Measurements from ENCODE around the gene ANKRD40CL.
"Not testable (repeated sequence)": the region's sequence is repeated elsewhere in the genome, so short reads cannot be mapped to it uniquely, and the experiment has no call there.

Gene ANKRD40CL, protein sequence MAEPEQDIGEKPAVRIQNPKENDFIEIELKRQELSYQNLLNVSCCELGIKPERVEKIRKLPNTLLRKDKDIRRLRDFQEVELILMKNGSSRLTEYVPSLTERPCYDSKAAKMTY

DNA sequence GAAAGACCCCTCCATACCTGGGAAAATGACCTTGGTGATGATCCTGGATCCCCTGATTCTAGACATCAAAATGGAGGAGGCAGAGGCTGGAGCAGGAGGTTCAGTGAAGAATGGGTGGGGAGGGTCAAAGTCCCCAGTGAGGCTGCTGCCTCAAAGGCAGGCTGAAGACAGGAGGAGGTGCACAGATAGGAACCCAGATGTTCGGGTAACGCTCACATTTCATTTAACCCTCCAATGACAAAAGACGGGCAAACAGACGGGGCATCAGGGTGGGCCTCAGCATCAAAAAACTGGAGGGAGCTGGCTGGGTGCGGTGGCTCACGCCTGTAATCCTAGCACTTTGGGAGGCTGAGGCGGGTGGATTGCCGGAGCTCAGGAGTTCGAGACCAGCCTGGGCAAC lies at the start of gene ANKRD40CL:
Gene ANKRD40CL, minus strand, starts transcription at position 73 of the 400 bp plus-strand sequence. CDS start 605 bp downstream, outside the sequence.
- no peak for DNase-seq

- no peak for DNase-seq
Measured at GRCh38 chr17:50816271-50816670, 49.0 kb upstream of the ANKRD40CL start.

GRCh38 chr17:50815400-50815799 lies 48.1 kb upstream of the ANKRD40CL start:
- DNase-seq: no peak

- no peak for DNase-seq
Measured at GRCh38 chr17:50813583-50813982, 46.3 kb upstream of the ANKRD40CL start.

- no peak for DNase-seq
Measured at GRCh38 chr17:50808888-50809287, 41.6 kb upstream of the ANKRD40CL start.

GRCh38 chr17:50808413-50808812 lies 41.1 kb upstream of the ANKRD40CL start:
- no peak for DNase-seq

DNA sequence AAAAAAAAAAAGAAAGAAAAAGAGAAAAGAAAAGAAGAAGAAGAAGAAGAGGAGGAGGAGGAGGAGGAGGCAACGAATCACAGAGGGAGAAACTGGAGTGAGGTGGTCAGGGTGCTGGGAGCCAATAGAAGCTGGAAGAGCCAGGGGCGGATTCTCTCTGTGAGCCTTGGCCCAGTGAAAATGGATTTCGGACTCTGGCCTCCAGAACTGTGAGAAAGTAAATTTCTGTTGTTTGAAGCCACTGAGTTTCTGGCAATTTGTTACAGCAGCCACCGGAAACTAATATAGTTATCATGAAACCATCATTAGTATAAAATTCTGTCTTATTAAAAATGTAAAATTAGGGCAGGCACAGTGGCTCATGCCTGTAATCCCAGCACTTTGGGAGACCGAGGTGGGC lies 40.4 kb upstream of the ANKRD40CL start:
- no peak for DNase-seq

- no peak for DNase-seq
Measured at GRCh38 chr17:50807009-50807408, 39.7 kb upstream of the ANKRD40CL start.

DNA sequence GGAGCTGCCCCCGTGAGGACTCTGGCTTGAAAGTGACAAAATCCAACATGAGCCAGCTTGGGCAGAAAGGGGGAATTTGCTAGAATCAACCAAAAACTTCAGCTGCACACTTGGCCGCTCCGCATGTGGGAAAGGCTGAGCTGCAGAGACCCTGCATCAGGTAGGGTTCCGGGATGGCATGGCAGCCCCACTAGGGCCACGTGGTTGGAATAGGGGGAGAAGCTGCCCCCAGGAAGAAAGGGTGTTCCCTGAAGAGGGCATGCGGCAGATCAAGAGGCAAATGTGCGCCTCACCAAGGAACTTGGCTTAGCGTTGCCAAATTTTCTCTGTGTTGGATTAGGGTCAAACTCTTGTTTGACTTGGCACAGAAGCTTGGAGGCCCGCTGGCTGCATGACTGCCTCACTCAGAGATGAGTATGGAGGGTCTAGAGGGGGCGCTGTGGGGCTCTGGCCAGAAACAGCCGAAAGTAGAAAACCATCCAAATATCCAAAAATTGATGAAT lies 38.9 kb upstream of the ANKRD40CL start:
- no peak for DNase-seq

GRCh38 chr17:50805486-50805885 lies 38.2 kb upstream of the ANKRD40CL start:
- DNase-seq: no peak

- DNase-seq: not testable (repeated sequence)
Measured at GRCh38 chr17:50804749-50805475, 37.6 kb upstream of the ANKRD40CL start.

GRCh38 chr17:50803676-50804075 lies 36.4 kb upstream of the ANKRD40CL start:
- no peak for DNase-seq

DNA sequence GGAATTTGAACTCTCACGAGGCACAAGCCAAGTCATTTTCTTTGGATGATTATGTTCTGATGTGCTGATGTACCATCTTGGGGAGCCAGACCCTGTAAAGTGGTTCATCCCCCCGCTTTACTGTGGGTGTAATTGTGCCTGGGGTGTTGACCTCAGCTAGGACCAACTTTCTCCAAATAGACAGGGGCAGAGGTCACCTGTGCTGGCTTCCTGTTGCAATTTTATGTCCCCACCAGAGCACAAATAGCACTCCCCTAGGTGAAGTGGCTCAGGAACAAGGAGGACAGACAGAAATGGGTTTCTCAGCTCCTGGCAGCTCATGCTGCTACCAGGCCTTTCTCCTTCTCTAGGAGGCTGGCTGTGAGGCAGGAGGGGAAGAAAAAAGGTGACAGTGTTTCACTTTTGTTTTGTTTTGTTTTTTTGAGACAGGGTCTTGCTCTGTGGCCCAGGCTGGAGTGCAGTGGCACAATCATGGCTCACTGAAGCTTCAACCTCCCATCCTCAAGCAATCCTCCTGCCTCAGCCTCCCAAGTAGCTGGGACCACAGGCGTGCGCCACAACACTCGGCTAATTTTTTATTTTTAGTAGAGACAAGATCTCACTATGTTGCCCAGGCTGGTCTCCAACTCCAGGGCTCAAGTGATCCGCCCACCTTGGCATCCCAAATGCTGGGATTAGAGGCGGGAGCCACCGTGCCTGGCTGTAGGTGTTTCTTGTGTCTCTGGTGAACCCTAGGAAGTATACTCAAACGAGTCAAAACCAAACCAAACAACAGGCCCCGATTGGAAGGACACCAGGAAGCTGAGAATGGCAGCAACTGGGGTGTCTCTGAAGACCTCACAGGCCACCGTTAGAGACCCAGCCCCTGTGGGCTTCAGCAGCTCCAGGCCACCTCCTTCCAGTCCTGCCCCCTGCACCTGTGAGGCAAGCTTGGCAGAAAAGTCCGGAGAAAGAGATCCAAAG lies 35.6 kb upstream of the ANKRD40CL start:
- no peak for DNase-seq

DNA sequence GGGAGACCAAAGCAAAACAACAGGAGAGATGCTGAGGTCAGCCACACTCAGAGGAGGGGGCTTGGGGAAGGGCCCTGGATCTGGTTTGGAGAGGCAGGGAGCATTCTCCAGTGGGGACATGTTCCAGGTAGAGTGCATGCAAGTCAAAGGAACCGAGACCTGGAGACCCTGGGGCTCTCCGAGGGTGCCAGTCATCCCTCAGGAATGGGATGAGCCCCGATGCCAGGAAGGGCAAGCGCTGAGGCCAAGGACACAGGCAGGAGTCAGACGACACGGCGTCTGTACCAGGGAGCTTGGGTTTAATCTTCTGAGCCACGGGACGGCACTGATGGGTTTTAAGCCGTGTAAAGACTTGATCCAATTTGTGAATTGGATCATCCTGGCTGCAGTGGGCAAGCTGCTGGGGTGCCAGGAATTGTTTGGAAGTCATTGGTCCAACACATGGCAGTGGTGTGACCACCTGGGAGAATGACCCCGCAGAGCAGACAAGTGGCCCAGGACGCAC lies 32.9 kb upstream of the ANKRD40CL start:
- no peak for DNase-seq

GRCh38 chr17:50799582-50799981 lies 32.3 kb upstream of the ANKRD40CL start:
- DNase-seq: no peak

GRCh38 chr17:50798424-50799288 lies 31.3 kb upstream of the ANKRD40CL start:
- DNase-seq: no peak

- no peak for DNase-seq
Measured at GRCh38 chr17:50797135-50797810, 30.0 kb upstream of the ANKRD40CL start.

DNA sequence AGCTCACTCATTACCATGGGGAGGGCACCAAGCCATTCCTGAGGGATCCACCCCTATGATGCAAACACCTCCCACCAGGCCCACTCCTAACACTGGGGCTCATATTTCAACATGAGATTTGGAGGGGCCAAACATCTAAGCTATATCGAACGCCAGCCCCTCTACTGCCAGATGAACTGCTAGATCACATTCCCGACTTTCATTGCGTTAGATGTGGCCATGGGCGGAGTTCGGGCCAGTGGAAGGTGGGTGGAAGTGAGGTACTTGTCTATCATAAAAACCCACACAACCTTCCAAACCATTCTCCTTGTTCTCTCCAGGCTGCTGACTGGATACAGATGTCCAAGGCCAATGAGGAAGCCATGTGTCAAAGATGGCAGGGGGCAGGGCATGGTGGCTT lies 27.0 kb upstream of the ANKRD40CL start:
- no peak for DNase-seq

- no peak for DNase-seq
Measured at GRCh38 chr17:50793007-50793406, 25.7 kb upstream of the ANKRD40CL start.

- no peak for DNase-seq
Measured at GRCh38 chr17:50792132-50792531, 24.8 kb upstream of the ANKRD40CL start.

GRCh38 chr17:50790618-50791017 lies 23.3 kb upstream of the ANKRD40CL start:
- no peak for DNase-seq

DNA sequence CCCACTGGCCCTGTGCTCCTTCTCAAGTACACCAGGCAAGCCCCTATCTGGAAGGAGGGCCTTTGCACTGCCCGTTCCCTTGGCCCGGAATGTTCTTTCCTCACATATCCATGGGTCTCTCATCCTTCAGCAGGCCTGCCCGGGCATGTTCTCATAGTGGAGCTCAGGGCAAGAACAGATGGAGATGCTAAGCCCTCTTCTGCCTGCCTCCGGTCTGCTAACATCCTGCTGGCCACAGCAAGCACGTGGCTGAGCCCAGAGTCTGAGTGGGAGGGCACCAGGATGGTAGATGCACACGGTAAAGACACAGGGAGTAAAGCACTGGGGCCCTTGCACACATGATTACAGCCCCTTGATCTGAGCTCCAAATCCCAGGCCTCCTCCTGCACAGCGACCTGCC lies 19.8 kb upstream of the ANKRD40CL start:
- no peak for DNase-seq
